Measurements from ENCODE around the gene TCFL5.

- TF ChIP-seq POLR2A (IDR thresholded peaks at IDR 0.05) (no peak), CTCF (IDR thresholded peaks at IDR 0.05) (no peak)
Observed at GRCh38 chr20:62885896-62886708, 24.5 kb upstream of the TCFL5 start.
